BE2C (cell line): ENCODE data around the gene IL21R.

Source experiments
- DNase-seq: peaks from one replicate; pipeline ENCODE4 v3.0.0-alpha.2; 2020
- H3K27me3 ChIP-seq: fragments of 250-450 bp; sonication (Bioruptor Pico); 2 replicates; pipeline ENCODE4 v1.5.1; 2020; ENCODE audit warnings: mild to moderate bottlenecking
- H3K36me3 ChIP-seq: fragments of 250-450 bp; sonication (Bioruptor Pico); 2 replicates; pipeline ENCODE4 v1.5.1; 2020; ENCODE audit warnings: mild to moderate bottlenecking
- H3K4me1 ChIP-seq: fragments of 250-450 bp; sonication (Bioruptor Pico); 2 replicates; pipeline ENCODE4 v1.5.1; 2020
- H3K4me3 ChIP-seq: 2 replicates; pipeline ENCODE4 v1.5.1; 2011; ENCODE audit warnings: low read depth, low read length
- H3K9me3 ChIP-seq: fragments of 250-450 bp; sonication (Bioruptor Pico); 2 replicates; pipeline ENCODE4 v1.5.1; 2020
- CTCF ChIP-seq: IDR thresholded peaks from 2 replicates; pipeline ENCODE4 v1.5.1; 2012; ENCODE audit warnings: mild to moderate bottlenecking, low read depth, low read length

Gene IL21R

GRCh38 chr16:27361987-27362386 is 40.0 kb upstream of the IL21R start:
- Histone ChIP-seq H3K9me3 (no peaks in the 10 kb centered on the region), H3K4me1 (no peaks in the 10 kb centered on the region), H3K36me3 (no peaks in the 10 kb centered on the region), H3K27me3 (no peaks in the 10 kb centered on the region), H3K4me3 (no peak overlapping the region)
- no peak for TF ChIP-seq CTCF
- no peak for DNase-seq

GRCh38 chr16:27362570-27363245 is 39.3 kb upstream of the IL21R start:
- H3K36me3 ChIP-seq, result no peaks in the 10 kb centered on the region
- no peaks in the 10 kb centered on the region for H3K9me3 ChIP-seq
- no peak for DNase-seq
- H3K4me3 ChIP-seq, result no peak overlapping the region
- no peak for TF ChIP-seq CTCF
- H3K4me1 ChIP-seq, result no peaks in the 10 kb centered on the region
- H3K27me3 ChIP-seq, result no peaks in the 10 kb centered on the region

DNA sequence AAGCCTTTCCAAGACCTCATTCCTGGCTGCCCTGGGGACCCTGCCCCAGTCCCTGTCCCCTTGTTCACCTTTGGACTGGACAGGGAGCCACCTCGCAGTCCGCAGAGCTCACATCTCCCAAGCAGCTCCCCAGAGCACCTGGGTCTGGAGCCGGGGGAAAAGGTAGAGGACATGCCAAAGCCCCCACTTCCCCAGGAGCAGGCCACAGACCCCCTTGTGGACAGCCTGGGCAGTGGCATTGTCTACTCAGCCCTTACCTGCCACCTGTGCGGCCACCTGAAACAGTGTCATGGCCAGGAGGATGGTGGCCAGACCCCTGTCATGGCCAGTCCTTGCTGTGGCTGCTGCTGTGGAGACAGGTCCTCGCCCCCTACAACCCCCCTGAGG is 38.7 kb upstream of the IL21R start:
- H3K4me3 ChIP-seq, result no peak overlapping the region
- no peak for TF ChIP-seq CTCF
- no peaks in the 10 kb centered on the region for H3K4me1 ChIP-seq

DNA sequence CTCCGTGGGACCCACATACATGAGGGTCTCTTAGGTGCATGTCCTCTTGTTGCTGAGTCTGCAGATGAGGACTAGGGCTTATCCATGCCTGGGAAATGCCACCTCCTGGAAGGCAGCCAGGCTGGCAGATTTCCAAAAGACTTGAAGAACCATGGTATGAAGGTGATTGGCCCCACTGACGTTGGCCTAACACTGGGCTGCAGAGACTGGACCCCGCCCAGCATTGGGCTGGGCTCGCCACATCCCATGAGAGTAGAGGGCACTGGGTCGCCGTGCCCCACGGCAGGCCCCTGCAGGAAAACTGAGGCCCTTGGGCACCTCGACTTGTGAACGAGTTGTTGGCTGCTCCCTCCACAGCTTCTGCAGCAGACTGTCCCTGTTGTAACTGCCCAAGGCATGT is 38.2 kb upstream of the IL21R start:
- TF ChIP-seq CTCF, result no peak
- Histone ChIP-seq H3K4me3 (no peak overlapping the region), H3K27me3 (no peaks in the 10 kb centered on the region), H3K4me1 (no peaks in the 10 kb centered on the region), H3K9me3 (no peaks in the 10 kb centered on the region), H3K36me3 (no peaks in the 10 kb centered on the region)
- DNase-seq, result no peak

More for the DNA sequence above, 38.7 kb upstream of the IL21R start:
- no peak for DNase-seq
- H3K27me3 ChIP-seq, result no peaks in the 10 kb centered on the region
- H3K9me3 ChIP-seq, result no peaks in the 10 kb centered on the region
- no peaks in the 10 kb centered on the region for H3K36me3 ChIP-seq

DNA sequence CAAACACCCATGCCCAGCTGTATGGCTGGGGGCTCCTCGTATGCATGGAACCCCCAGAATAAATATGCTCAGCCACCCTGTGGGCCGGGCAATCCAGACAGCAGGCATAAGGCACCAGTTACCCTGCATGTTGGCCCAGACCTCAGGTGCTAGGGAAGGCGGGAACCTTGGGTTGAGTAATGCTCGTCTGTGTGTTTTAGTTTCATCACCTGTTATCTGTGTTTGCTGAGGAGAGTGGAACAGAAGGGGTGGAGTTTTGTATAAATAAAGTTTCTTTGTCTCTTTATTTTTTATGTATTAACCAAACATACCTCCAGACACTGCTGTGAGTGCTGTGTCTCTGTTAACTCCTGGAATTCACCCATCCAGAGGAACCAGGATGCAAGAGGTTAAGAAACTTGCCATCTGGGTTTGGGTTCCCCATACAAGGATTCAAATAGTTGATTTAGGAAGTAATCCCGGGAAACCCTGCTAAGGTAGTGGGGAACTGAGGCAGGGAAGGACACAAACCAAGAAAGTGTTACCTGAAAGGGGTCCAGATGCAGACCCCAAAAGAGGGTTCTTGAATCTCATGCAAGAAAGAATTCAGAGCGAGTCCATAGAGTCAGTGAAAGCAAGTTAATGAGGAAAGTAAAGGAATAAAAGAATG is 37.4 kb upstream of the IL21R start:
- H3K4me1 ChIP-seq, result no peaks in the 10 kb centered on the region
- no peak for TF ChIP-seq CTCF
- no peak overlapping the region for H3K4me3 ChIP-seq
- H3K9me3 ChIP-seq, result no peaks in the 10 kb centered on the region
- no peak for DNase-seq
- no peaks in the 10 kb centered on the region for H3K27me3 ChIP-seq
- no peaks in the 10 kb centered on the region for H3K36me3 ChIP-seq
